ENCODE results near the gene DUSP8. TPM values are rescaled to one million over a fixed set of nuclear protein-coding genes. Genes with fewer than 3 reads are reported as not detected.

DUSP8 gene
- total and polyA plus RNA-seq, 12 donors: 5.9 to 53.5 (median 18.9) TPM

- intact Hi-C loops (cut with DNase I): loop anchor here in 1 of 10 donors (5.0 kb wide), 1 partner anchor 230 kb away; no protein-coding TSS in a partner anchor
- ATAC-seq: peak in 7 of 8 donors; percentile 11 to 58 (median 24)
- Histone ChIP-seq H3K27ac (peak overlapping the region; percentile 47 to 88 (median 74)), H3K4me1 (peaks cover 53 to 99% (median 95%) of the 10 kb centered on the region in 9 donors), H3K36me3 (peaks cover 0 to 28% (median 0%) of the 10 kb centered on the region in 9 donors), H3K9me3 (no peaks in the 10 kb centered on the region), H3K27me3 (peaks cover 0 to under 1% (median 0%) of the 10 kb centered on the region in 7 donors), H3K4me3 (peak overlapping the region in 1 of 10 donors; percentile 14)
- DNase-seq: no peak
- TF ChIP-seq CTCF (IDR thresholded peaks at IDR 0.05): no peak
- WGBS, 2 donors: 57 to 63% methylated on average over 20 of the region's 20 CpGs
Observed at GRCh38 chr11:1532606-1533341, 39.3 kb downstream of the DUSP8 start.

GRCh38 chr11:1532014-1532586 is 40.0 kb downstream of the DUSP8 start:
- Histone ChIP-seq H3K9me3 (no peaks in the 10 kb centered on the region), H3K27ac (peak overlapping the region; percentile 47 to 88 (median 74)), H3K4me1 (peaks cover 49 to 100% (median 94%) of the 10 kb centered on the region in 9 donors), H3K27me3 (no peaks in the 10 kb centered on the region), H3K4me3 (peak overlapping the region in 1 of 10 donors; percentile 14), H3K36me3 (peaks cover 0 to 28% (median 0%) of the 10 kb centered on the region in 9 donors)
- intact Hi-C loops (cut with DNase I): loop anchor here in 1 of 10 donors (5.0 kb wide), 1 partner anchor 230 kb away; no protein-coding TSS in a partner anchor
- 57 to 59% methylated on average over 17 of the region's 17 CpGs for WGBS, 2 donors
- TF ChIP-seq CTCF (IDR thresholded peaks at IDR 0.05): peak in 1 of 9 donors; percentile 5
- ATAC-seq (peak; percentile 86 to 92 (median 87)), DNase-seq (peak; percentile 69 to 72)

- DNase-seq: no peak
- peaks cover 0 to 28% (median 0%) of the 10 kb centered on the region in 9 donors for H3K36me3 ChIP-seq
- H3K27me3 ChIP-seq: no peaks in the 10 kb centered on the region
- peak in 1 of 9 donors; percentile 6 for TF ChIP-seq CTCF (IDR thresholded peaks at IDR 0.05)
- peak in 6 of 8 donors; percentile 26 to 62 (median 32) for ATAC-seq
- WGBS, 2 donors: 49 to 58% methylated on average over 12 of the region's 12 CpGs
- intact Hi-C loops (cut with DNase I): loop anchor here in 1 of 10 donors (5.0 kb wide), 1 partner anchor 229 kb away; no protein-coding TSS in a partner anchor
- peaks cover 49 to 100% (median 90%) of the 10 kb centered on the region in 9 donors for H3K4me1 ChIP-seq
- H3K4me3 ChIP-seq: no peak overlapping the region
- no peaks in the 10 kb centered on the region for H3K9me3 ChIP-seq
- peak overlapping the region in 9 of 10 donors; percentile 15 to 88 (median 76) for H3K27ac ChIP-seq
Observed at GRCh38 chr11:1531449-1532013, 40.5 kb downstream of the DUSP8 start.

Data from heart right ventricle (tissue), 16 donors.